Ishikawa (cell line): ENCODE results near the gene SERTAD2.

ENCODE experiments used
- CEBPB ChIP-seq: IDR thresholded peaks from 2 replicates; pipeline ENCODE4 v1.6.1; 2012
- CREB1 ChIP-seq: IDR thresholded peaks from 2 replicates; pipeline ENCODE4 v1.6.1; 2012; ENCODE audit warnings: low read depth
- EGR1 ChIP-seq: IDR thresholded peaks from 2 replicates; pipeline ENCODE4 v1.6.1; 2012
- EP300 ChIP-seq: IDR thresholded peaks from 2 replicates; pipeline ENCODE4 v1.6.1; 2012; ENCODE audit warnings: borderline replicate concordance
- FOXM1 ChIP-seq: IDR thresholded peaks from 2 replicates; pipeline ENCODE4 v1.6.1; 2012; ENCODE audit warnings: low read depth, borderline replicate concordance
- NFIC ChIP-seq: IDR thresholded peaks from 2 replicates; pipeline ENCODE4 v1.6.1; 2012
- RAD21 ChIP-seq: IDR thresholded peaks from 2 replicates; pipeline ENCODE4 v1.6.1; 2012; ENCODE audit warnings: low read depth
- TAF1 ChIP-seq: IDR thresholded peaks from 2 replicates; pipeline ENCODE4 v1.6.1; 2012; ENCODE audit warnings: low read depth, mild to moderate bottlenecking
- TCF12 ChIP-seq: IDR thresholded peaks from 2 replicates; pipeline ENCODE4 v1.6.1; 2012; ENCODE audit warnings: low read depth
- TEAD4 ChIP-seq: IDR thresholded peaks from 2 replicates; pipeline ENCODE4 v1.6.1; 2012
- YY1 ChIP-seq: IDR thresholded peaks from 2 replicates; pipeline ENCODE4 v1.6.1; 2012; ENCODE audit warnings: low read depth
- ZBTB7A ChIP-seq: IDR thresholded peaks from 2 replicates; pipeline ENCODE4 v1.6.1; 2012; ENCODE audit warnings: low read depth
- TF ChIP-seq, protein P1 (sequence below): IDR thresholded peaks from 2 replicates; pipeline ENCODE4 v1.6.1; 2012
- TF ChIP-seq, protein P2 (sequence below): IDR thresholded peaks from 2 replicates; pipeline ENCODE4 v1.6.1; 2012; ENCODE audit warnings: low read depth, mild to moderate bottlenecking
- TF ChIP-seq, protein P3 (sequence below): IDR thresholded peaks from 2 replicates; pipeline ENCODE4 v1.6.1; 2012

SERTAD2 gene

DNA sequence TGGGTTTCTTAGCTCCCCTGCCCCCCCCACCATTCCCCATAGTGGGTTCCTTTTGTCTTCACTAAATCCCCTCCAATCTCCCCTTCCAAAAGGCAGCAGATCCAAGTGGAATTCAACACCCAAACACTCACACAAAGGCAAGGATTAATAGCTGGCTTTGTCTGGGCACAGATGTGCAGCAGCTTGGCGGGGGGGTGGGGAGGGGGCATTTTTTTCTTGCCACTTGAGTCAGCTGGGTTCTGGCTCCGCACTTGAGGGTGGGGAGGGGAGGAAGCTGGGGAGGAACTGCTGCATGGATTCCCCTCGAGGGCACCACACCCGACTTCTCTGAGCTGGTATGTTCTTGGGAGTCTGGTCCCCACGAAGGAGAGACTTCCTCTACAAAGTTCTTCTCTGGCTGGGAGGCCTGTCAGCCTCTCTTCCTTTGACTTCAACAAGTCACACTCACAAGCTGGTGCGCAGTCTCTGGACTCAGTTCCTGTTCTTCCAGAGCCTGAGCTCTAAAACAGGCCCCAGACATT is 36.0 kb downstream of the SERTAD2 start:
- TF ChIP-seq EGR1, result no peak
- TF ChIP-seq, protein P1, sequence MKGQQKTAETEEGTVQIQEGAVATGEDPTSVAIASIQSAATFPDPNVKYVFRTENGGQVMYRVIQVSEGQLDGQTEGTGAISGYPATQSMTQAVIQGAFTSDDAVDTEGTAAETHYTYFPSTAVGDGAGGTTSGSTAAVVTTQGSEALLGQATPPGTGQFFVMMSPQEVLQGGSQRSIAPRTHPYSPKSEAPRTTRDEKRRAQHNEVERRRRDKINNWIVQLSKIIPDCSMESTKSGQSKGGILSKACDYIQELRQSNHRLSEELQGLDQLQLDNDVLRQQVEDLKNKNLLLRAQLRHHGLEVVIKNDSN, result no peak
- TF ChIP-seq FOXM1, result no peak
- TF ChIP-seq CREB1, result no peak
- TF ChIP-seq EP300, result no peak
- TF ChIP-seq, protein P2, sequence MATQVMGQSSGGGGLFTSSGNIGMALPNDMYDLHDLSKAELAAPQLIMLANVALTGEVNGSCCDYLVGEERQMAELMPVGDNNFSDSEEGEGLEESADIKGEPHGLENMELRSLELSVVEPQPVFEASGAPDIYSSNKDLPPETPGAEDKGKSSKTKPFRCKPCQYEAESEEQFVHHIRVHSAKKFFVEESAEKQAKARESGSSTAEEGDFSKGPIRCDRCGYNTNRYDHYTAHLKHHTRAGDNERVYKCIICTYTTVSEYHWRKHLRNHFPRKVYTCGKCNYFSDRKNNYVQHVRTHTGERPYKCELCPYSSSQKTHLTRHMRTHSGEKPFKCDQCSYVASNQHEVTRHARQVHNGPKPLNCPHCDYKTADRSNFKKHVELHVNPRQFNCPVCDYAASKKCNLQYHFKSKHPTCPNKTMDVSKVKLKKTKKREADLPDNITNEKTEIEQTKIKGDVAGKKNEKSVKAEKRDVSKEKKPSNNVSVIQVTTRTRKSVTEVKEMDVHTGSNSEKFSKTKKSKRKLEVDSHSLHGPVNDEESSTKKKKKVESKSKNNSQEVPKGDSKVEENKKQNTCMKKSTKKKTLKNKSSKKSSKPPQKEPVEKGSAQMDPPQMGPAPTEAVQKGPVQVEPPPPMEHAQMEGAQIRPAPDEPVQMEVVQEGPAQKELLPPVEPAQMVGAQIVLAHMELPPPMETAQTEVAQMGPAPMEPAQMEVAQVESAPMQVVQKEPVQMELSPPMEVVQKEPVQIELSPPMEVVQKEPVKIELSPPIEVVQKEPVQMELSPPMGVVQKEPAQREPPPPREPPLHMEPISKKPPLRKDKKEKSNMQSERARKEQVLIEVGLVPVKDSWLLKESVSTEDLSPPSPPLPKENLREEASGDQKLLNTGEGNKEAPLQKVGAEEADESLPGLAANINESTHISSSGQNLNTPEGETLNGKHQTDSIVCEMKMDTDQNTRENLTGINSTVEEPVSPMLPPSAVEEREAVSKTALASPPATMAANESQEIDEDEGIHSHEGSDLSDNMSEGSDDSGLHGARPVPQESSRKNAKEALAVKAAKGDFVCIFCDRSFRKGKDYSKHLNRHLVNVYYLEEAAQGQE, result no peak
- no peak for TF ChIP-seq ZBTB7A
- no peak for TF ChIP-seq CEBPB
- TF ChIP-seq YY1, result no peak
- no peak for TF ChIP-seq RAD21
- no peak for TF ChIP-seq TCF12
- TF ChIP-seq, protein P3, sequence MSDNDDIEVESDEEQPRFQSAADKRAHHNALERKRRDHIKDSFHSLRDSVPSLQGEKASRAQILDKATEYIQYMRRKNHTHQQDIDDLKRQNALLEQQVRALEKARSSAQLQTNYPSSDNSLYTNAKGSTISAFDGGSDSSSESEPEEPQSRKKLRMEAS, result no peak

DNA sequence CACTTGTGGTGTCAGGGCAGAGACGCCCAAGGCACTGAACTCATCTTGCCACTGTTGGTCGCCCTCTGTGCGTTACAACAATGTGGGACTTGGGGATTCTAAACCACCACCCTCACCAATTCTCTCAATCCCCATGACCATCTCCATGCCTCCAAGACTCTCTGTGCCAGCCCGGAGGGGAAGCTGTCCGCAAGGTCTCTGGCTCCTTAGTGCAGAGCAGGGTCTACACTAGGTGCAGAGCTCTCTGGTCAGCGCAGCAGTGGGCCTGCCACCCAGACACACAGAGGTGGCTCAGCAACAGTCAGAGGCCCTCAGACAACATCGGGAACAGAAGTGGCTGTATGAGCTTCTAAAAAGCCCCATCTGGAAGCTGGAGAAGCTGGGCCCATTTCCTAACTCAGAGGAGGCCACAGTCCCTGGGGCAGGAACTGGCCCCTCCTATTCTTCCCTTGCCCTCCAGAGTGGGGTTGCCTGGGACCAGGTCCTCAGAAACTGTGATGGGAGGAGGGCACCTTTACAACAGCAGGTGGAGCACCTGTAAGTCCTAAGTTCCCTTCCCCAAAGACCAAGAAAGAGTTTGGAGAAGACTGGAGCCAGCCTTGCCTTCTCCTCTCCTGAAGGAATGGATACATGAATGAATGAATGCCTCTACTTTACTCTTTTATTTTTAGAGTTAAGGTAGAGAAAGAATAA is 37.7 kb downstream of the SERTAD2 start:
- no peak for TF ChIP-seq EP300
- peak; percentile 34 for TF ChIP-seq RAD21
- no peak for TF ChIP-seq TEAD4
- TF ChIP-seq, protein P1, result no peak

DNA sequence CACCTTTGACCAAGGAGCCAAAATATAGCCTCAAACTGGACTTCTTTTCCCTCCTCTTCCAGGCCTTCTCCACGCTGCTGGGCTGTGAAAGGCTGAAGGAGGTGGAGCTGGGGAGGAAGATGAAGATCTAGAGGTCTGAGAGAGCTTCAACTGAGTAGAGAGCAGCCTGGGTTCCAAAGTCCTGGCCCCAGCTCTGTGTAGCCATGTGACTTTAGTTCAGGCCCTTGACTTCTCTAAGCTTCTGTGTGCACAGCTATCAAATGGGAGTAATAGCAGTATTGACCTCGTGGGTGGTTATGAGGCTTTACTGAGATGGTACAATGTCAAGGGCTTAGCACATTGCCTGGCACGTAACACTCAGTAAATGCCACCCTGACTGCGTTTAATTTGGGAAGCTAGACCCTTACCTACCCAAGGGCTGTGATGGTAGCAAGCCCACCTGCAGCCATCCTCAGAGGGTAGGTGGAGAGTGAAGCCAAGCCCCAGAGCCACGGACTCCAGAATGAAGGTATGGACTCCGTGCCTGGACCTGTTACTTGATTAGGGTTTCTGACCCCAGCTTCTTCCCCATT is 38.4 kb downstream of the SERTAD2 start:
- TF ChIP-seq TEAD4, result no peak
- TF ChIP-seq CEBPB, result no peak
- no peak for TF ChIP-seq ZBTB7A
- no peak for TF ChIP-seq TCF12
- TF ChIP-seq, protein P3, result no peak
- TF ChIP-seq, protein P2, result no peak
- TF ChIP-seq, protein P1, result no peak
- no peak for TF ChIP-seq EP300
- no peak for TF ChIP-seq YY1
- TF ChIP-seq EGR1, result no peak
- TF ChIP-seq FOXM1, result no peak
- TF ChIP-seq CREB1, result no peak
- no peak for TF ChIP-seq RAD21
- TF ChIP-seq NFIC, result no peak
- no peak for TF ChIP-seq TAF1

DNA sequence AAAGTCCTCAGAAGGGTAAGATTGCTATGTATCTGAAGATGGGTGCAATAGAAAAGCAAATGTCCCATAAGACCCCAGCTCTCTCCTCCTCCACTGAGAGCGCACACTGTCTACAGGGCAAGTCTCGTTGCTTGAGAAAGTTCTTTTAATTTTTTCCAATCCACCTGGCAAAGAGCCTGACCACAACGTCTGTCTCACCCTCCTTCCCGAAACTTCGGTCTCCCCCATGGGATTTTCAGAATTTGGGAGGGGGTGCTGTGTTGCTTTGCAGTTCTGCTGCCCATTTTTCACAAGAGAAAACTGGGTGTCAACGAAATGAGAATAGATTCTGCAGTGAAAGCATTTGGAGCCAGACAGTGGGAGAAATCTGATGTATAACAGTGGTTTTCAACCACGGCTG is 40.4 kb downstream of the SERTAD2 start:
- no peak for TF ChIP-seq CEBPB
- no peak for TF ChIP-seq CREB1
- TF ChIP-seq, protein P2, result no peak
- no peak for TF ChIP-seq YY1
- TF ChIP-seq ZBTB7A, result no peak
- TF ChIP-seq TAF1, result no peak
- TF ChIP-seq, protein P3, result no peak
- TF ChIP-seq, protein P1, result no peak
- no peak for TF ChIP-seq FOXM1
- TF ChIP-seq NFIC, result no peak
